AG09309 (cell line): ENCODE measurements around the gene HAND1.

Source experiments
- DNase-seq: peaks from one replicate; pipeline ENCODE4 v3.0.0-alpha.2; 2010; ENCODE audit warnings: low read depth
- H3K4me3 ChIP-seq: 2 replicates; pipeline ENCODE4 v1.5.1; 2011; ENCODE audit warnings: mild to moderate bottlenecking, low read depth, low read length, moderate library complexity; ENCODE audit not compliant: control insufficient read depth
- CTCF ChIP-seq: IDR thresholded peaks from 2 replicates; pipeline ENCODE4 v1.5.1; 2011; ENCODE audit warnings: mild to moderate bottlenecking, low read depth, low read length, inconsistent platforms; ENCODE audit not compliant: insufficient read depth, control insufficient read depth; ENCODE audit errors: missing control alignments

The HAND1 gene

GRCh38 chr5:154485850-154486426 lies 7.9 kb upstream of the HAND1 start:
- no peak for DNase-seq
- no peak overlapping the region for H3K4me3 ChIP-seq
- no peak for TF ChIP-seq CTCF

GRCh38 chr5:154485096-154485491 lies 7.1 kb upstream of the HAND1 start:
- no peak for DNase-seq

GRCh38 chr5:154484393-154485095 lies 6.5 kb upstream of the HAND1 start:
- DNase-seq: no peak
- no peak overlapping the region for H3K4me3 ChIP-seq
- TF ChIP-seq CTCF: no peak

More at GRCh38 chr5:154485096-154485491, 7.1 kb upstream of the HAND1 start:
- TF ChIP-seq CTCF: no peak
- H3K4me3 ChIP-seq: no peak overlapping the region

- no peak overlapping the region for H3K4me3 ChIP-seq
- no peak for DNase-seq
- no peak for TF ChIP-seq CTCF
Observed at GRCh38 chr5:154483654-154484392, 5.8 kb upstream of the HAND1 start.

- DNase-seq: no peak
- TF ChIP-seq CTCF: no peak
- H3K4me3 ChIP-seq: no peak overlapping the region
Observed at GRCh38 chr5:154482528-154483449, 4.8 kb upstream of the HAND1 start.

GRCh38 chr5:154481584-154482381 lies 3.8 kb upstream of the HAND1 start:
- TF ChIP-seq CTCF: no peak
- H3K4me3 ChIP-seq: no peak overlapping the region
- no peak for DNase-seq
